Astrocyte (in vitro differentiated cells and primary cell): ENCODE data around the gene RESF1.

Experiments
- CTCF ChIP-seq: IDR thresholded peaks from 2 replicates; pipeline ENCODE4 v1.5.1; 2011; ENCODE audit warnings: low read depth, mild to moderate bottlenecking, inconsistent platforms, low read length, moderate library complexity; ENCODE audit not compliant: insufficient read depth
- EZH2 ChIP-seq: IDR thresholded peaks from 2 replicates; pipeline ENCODE4 v1.6.1; 2012; ENCODE audit warnings: mild to moderate bottlenecking, low read length, inconsistent platforms; ENCODE audit not compliant: insufficient read depth

GRCh38 chr12:31991146-31991545 lies 31.9 kb downstream of the RESF1 start:
- TF ChIP-seq CTCF (no peak), EZH2 (no peak)
